Measurements from ENCODE around the gene HOXA7. TPM values are rescaled to one million over a fixed set of nuclear protein-coding genes. Genes with fewer than 3 reads are reported as not detected.

Gene HOXA7
- total RNA-seq, 6 experiments from 2014 or later, result not detected

- Histone ChIP-seq H3K27ac (no peak overlapping the region), H3K36me3 (no peaks in the 10 kb centered on the region), H3K4me3 (no peak overlapping the region), H3K4me1 (peaks cover 0 to 15% (median 5%) of the 10 kb centered on the region in 4 donors), H3K27me3 (peaks cover 36 to 87% of the 10 kb centered on the region in 2 donors), H3K9me3 (no peaks in the 10 kb centered on the region)
- no peak for ATAC-seq
- no peak for TF ChIP-seq POLR2A (IDR thresholded peaks at IDR 0.05)
- TF ChIP-seq, protein P1, sequence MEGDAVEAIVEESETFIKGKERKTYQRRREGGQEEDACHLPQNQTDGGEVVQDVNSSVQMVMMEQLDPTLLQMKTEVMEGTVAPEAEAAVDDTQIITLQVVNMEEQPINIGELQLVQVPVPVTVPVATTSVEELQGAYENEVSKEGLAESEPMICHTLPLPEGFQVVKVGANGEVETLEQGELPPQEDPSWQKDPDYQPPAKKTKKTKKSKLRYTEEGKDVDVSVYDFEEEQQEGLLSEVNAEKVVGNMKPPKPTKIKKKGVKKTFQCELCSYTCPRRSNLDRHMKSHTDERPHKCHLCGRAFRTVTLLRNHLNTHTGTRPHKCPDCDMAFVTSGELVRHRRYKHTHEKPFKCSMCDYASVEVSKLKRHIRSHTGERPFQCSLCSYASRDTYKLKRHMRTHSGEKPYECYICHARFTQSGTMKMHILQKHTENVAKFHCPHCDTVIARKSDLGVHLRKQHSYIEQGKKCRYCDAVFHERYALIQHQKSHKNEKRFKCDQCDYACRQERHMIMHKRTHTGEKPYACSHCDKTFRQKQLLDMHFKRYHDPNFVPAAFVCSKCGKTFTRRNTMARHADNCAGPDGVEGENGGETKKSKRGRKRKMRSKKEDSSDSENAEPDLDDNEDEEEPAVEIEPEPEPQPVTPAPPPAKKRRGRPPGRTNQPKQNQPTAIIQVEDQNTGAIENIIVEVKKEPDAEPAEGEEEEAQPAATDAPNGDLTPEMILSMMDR (IDR thresholded peaks at IDR 0.05), result no peak
- WGBS (ENCODE audit: insufficient coverage, low coverage, low lambda C conversion rate, missing lambda C conversion rate), result 34% methylated on average over 2 of the region's 2 CpGs
- no peak for DNase-seq
- intact Hi-C loops (cut with DNase I), result no loop called here
Measured at GRCh38 chr7:27194002-27194352, 37.5 kb upstream of the HOXA7 start.

- no peak overlapping the region for H3K4me3 ChIP-seq
- intact Hi-C loops (cut with DNase I), result no loop called here
- 16% methylated on average over 29 of the region's 29 CpGs for WGBS (ENCODE audit: insufficient coverage, low coverage, low lambda C conversion rate, missing lambda C conversion rate)
Measured at GRCh38 chr7:27193335-27194001, 37.0 kb upstream of the HOXA7 start.

DNA sequence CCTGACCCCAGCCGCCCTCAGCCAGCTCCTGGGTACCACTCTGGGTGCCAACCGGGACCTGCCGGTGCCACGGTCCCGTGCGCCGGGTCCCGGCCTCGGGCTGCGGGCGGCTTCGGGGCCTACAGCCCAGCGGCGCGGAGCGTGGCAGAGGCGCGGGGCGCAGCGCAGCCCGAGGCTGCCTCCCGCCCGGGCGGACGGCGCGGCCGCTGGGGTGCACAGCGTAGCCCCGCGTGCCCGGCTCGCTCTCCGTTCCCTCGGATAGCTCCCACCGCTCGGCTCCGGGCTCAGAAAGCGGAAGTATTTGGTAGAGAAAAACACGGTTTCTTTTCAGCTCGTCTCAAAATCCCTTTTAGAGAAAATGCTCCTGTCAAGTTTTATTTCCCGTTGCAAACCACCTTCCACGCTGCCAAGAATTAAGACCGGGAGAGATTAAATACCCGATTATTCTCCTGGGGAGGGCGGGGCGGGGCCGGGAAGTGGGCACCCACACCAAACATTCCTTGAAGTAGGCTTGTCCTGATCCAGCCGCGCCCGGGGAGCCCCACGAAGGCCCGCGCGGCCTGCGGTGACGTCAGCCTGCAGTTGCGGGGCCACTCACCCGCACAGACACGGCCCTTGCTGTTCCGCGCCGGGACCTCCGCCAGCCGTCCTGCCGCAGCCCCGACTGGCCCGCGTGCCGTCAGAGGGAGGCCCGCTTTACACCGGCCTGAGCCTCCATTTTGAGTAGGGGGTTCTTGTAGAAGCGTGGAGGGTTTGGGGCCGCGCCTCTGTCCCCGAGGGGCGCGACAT lies 36.3 kb upstream of the HOXA7 start:
- peak in 1 of 3 donors; percentile 47 for DNase-seq
- intact Hi-C loops (cut with DNase I), result no loop called here
- Histone ChIP-seq H3K27ac (no peak overlapping the region), H3K36me3 (no peaks in the 10 kb centered on the region), H3K4me3 (no peak overlapping the region), H3K27me3 (peaks cover 31 to 87% of the 10 kb centered on the region in 2 donors), H3K4me1 (peaks cover 0 to 24% (median 5%) of the 10 kb centered on the region in 4 donors), H3K9me3 (no peaks in the 10 kb centered on the region)
- TF ChIP-seq, protein P1 (IDR thresholded peaks at IDR 0.05), result no peak
- no peak for TF ChIP-seq POLR2A (IDR thresholded peaks at IDR 0.05)
- 3% methylated on average over 13 of the region's 78 CpGs for WGBS (ENCODE audit: insufficient coverage, low coverage, low lambda C conversion rate, missing lambda C conversion rate)
- peak; percentile 23 to 40 (median 31) for ATAC-seq

More at GRCh38 chr7:27193335-27194001, 37.0 kb upstream of the HOXA7 start:
- Histone ChIP-seq H3K27me3 (peaks cover 31 to 87% of the 10 kb centered on the region in 2 donors), H3K9me3 (no peaks in the 10 kb centered on the region), H3K4me1 (peaks cover 0 to 18% (median 5%) of the 10 kb centered on the region in 4 donors), H3K36me3 (no peaks in the 10 kb centered on the region), H3K27ac (no peak overlapping the region)
- ATAC-seq, result no peak
- DNase-seq, result no peak
- TF ChIP-seq, protein P1 (IDR thresholded peaks at IDR 0.05), result no peak
- TF ChIP-seq POLR2A (IDR thresholded peaks at IDR 0.05), result no peak

DNA sequence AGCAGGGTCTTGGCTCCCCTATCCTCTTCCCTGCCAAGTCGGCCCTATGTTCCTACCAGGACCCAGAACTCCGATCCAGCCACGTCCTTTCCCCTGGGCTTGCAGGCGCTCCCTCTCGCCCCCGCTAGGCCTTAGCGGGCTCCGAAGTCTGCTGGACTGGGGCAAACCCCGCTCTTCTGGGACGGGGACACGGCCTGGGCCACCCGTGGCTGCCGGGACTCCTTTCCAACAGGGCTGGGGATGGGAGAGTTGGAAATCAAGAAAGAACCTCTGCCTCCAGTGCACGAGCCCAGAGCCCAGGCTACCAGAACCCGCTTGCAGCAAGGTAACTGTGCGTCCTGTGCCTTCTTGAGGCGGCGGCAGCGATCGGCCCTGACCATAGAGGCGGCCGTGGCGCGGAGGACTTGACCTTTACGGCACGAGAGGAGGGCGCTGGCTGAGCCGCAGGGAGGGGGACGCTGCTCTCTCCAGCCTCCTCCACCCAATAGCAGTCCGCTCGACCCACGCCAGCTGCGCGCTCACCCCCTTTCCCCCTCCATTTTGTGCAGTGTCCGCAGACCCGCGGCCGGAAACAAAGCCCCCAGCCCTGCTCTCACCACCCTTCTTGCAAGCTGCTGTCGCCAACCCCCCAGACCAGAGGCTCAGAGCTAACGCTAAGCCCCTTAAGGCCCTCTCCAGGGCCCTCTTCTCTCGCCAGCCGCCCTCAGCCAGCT lies 35.5 kb upstream of the HOXA7 start:
- peak in 1 of 3 donors; percentile 53 for DNase-seq
- no peaks in the 10 kb centered on the region for H3K36me3 ChIP-seq
- TF ChIP-seq, protein P1 (IDR thresholded peaks at IDR 0.05), result no peak
- intact Hi-C loops (cut with DNase I), result no loop called here
- peak in 2 of 4 donors; percentile 15 to 19 for ATAC-seq
- H3K4me3 ChIP-seq, result no peak overlapping the region
- H3K27ac ChIP-seq, result no peak overlapping the region
- no peaks in the 10 kb centered on the region for H3K9me3 ChIP-seq
- peaks cover 0 to 24% (median 5%) of the 10 kb centered on the region in 4 donors for H3K4me1 ChIP-seq
- 10% methylated on average over 12 of the region's 42 CpGs for WGBS (ENCODE audit: insufficient coverage, low coverage, low lambda C conversion rate, missing lambda C conversion rate)
- H3K27me3 ChIP-seq, result peaks cover 36 to 85% of the 10 kb centered on the region in 2 donors
